ENCODE data around the gene ARFIP1. TPM values are rescaled to one million over a fixed set of nuclear protein-coding genes. Genes with fewer than 3 reads are reported as not detected.

Gene ARFIP1, protein sequence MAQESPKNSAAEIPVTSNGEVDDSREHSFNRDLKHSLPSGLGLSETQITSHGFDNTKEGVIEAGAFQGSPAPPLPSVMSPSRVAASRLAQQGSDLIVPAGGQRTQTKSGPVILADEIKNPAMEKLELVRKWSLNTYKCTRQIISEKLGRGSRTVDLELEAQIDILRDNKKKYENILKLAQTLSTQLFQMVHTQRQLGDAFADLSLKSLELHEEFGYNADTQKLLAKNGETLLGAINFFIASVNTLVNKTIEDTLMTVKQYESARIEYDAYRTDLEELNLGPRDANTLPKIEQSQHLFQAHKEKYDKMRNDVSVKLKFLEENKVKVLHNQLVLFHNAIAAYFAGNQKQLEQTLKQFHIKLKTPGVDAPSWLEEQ
- 26.7 and 33.3 TPM in 2 replicates for total RNA-seq (2014; rRNA removed; shearing (Covaris generic))

GRCh38 chr4:152779513-152780266, at the start of gene ARFIP1, which contains the start of gene TIGD4:
Gene ARFIP1 (plus strand): TSS chr4:152779954. CDS start chr4:152829634, 49,680 bp downstream.
Gene TIGD4 (minus strand): TSS chr4:152779730. CDS start chr4:152771004, 8,726 bp downstream.

GRCh38 chr4:152935631-152936445, 156.1 kb downstream of the ARFIP1 start, which contains the start of gene FHDC1:
Gene FHDC1 (plus strand): TSS chr4:152936323. CDS start chr4:152943058, 6,735 bp downstream.

Other genes with a start within 250 kb of the ARFIP1 start
- 18.2 and 23.5 TPM in 2 replicates for gene FBXW7, start 243.9 kb upstream of the ARFIP1 start, total RNA-seq (2014; rRNA removed; shearing (Covaris generic))
- 3.1 and 4.2 TPM in 2 replicates for gene TMEM154, start 100.0 kb upstream of the ARFIP1 start, total RNA-seq (2014; rRNA removed; shearing (Covaris generic))
- gene TIGD4, start 224 bp upstream of the ARFIP1 start, total RNA-seq (2014; rRNA removed; shearing (Covaris generic)): 1.3 and 1.5 TPM in 2 replicates
- 0.80 and 0.87 TPM in 2 replicates for gene FHDC1, start 156.4 kb downstream of the ARFIP1 start, total RNA-seq (2014; rRNA removed; shearing (Covaris generic))